PC-9 (cell line): ENCODE results near the gene TEDDM1.

Experiments used
- EZH2 ChIP-seq: fragments of 200-600 bp; sonication (generic); IDR thresholded peaks from 2 replicates; pipeline ENCODE4 v1.8.0; 2017; ENCODE audit warnings: antibody characterized with exemption, low read depth
- TF ChIP-seq, protein P1 (sequence below): fragments of 200-600 bp; sonication (generic); conservative IDR thresholded peaks from 2 replicates; pipeline ENCODE4 v1.6.1; 2017; ENCODE audit warnings: mixed run types, antibody characterized with exemption, mild to moderate bottlenecking, moderate library complexity

DNA sequence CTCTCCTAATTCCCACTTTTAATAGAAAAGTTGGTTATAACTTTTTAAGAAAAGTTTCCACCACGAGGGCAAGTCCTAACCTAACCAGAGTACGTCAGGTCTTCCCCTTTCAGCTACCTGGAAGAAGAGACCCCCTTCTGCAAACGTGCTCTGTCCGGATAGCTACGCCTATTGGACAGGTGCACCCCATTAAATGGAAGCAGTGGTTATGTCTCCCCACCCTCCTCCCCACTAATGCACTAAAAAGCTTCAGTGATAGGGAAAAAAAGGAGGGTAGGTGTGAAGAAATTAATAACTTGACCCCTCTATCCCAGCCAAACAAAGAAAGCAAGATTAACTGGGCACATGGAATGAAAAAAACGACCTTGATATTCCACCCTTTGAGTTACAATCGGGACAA is 16.5 kb downstream of the TEDDM1 start:
- TF ChIP-seq, protein P1, sequence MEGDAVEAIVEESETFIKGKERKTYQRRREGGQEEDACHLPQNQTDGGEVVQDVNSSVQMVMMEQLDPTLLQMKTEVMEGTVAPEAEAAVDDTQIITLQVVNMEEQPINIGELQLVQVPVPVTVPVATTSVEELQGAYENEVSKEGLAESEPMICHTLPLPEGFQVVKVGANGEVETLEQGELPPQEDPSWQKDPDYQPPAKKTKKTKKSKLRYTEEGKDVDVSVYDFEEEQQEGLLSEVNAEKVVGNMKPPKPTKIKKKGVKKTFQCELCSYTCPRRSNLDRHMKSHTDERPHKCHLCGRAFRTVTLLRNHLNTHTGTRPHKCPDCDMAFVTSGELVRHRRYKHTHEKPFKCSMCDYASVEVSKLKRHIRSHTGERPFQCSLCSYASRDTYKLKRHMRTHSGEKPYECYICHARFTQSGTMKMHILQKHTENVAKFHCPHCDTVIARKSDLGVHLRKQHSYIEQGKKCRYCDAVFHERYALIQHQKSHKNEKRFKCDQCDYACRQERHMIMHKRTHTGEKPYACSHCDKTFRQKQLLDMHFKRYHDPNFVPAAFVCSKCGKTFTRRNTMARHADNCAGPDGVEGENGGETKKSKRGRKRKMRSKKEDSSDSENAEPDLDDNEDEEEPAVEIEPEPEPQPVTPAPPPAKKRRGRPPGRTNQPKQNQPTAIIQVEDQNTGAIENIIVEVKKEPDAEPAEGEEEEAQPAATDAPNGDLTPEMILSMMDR = no peak
- no peak for TF ChIP-seq EZH2
